Choroid plexus epithelial cell (primary cell): ENCODE data around the gene CCDC89.

Experiments used
- DNase-seq: peaks from one replicate; pipeline ENCODE4 v3.0.0-alpha.2; 2010; ENCODE audit warnings: low read depth
- H3K4me3 ChIP-seq: 2 replicates; pipeline ENCODE4 v1.5.1; 2011; ENCODE audit warnings: low read depth, mild to moderate bottlenecking, control low read depth, low read length, moderate library complexity
- CTCF ChIP-seq: conservative IDR thresholded peaks from 2 replicates; pipeline ENCODE4 v1.5.1; 2011; ENCODE audit warnings: low read depth, mild to moderate bottlenecking, control low read depth, inconsistent platforms, low read length, moderate library complexity

The CCDC89 gene

GRCh38 chr11:85651118-85651517 is 34.9 kb downstream of the CCDC89 start:
- no peak for DNase-seq
- TF ChIP-seq CTCF = no peak
- no peak overlapping the region for H3K4me3 ChIP-seq

DNA sequence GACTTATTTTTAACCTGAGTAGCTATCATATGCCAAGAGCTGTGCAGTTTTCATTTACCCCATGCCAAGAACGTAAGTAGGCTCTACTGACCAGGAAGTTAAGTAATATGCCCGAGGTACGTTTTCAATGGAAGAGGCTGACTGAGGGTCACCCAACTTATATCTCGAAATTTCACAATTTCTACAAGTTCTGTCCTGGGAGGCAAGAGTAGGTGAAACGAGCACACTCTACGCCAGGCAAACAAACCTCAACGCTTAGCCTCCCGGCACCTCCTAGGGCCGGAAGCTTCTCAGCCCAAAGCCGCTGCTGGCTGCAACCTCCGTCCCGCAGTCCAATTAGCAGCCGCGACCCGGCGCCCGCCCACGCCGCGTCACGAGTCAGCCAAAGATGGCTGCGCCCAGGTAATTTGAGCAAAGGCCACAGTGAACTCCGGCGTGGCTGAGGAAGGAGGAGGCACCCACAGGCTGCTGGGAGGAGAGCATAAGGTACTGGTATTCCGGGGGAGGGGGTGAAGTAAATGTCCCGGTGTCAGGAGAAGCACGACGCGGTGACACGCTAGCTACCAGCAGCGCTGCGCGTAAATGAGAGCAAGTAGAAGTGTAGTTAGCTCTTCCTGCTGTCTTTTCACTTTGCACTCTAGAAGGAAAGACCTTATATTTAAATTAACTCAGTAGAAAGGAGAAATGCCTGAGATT is 38.2 kb downstream of the CCDC89 start, which contains the start of gene TMEM126A:
TMEM126A (plus strand) TSS at position 364 of the 696 bp plus-strand sequence. CDS start 2,289 bp downstream, outside the sequence.
- DNase-seq = peak; percentile 84
- H3K4me3 ChIP-seq = peak within 1 kb of the TSS; percentile 67
- TF ChIP-seq CTCF = peak; percentile 1

DNA sequence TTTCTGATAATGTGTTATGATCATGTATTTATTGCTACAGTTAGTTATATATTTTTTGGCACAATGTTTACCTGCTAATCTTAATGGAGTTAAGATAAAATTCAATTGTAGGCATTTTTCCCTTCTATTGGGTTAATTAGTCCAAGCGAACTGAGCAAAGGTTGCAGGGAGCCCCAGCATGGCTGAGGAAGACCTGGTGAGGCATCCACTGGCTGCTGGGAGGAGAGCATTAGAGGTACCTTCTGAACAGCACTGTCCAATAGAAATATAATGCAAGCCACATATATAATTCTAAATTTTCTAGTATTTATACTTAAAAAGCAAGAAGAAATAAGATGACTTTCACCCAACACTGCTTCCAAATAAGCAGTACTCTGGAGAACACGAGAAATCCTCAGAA is 38.9 kb downstream of the CCDC89 start:
- no peak for TF ChIP-seq CTCF
- no peak for DNase-seq
- peak overlapping the region; percentile 67 for H3K4me3 ChIP-seq

DNA sequence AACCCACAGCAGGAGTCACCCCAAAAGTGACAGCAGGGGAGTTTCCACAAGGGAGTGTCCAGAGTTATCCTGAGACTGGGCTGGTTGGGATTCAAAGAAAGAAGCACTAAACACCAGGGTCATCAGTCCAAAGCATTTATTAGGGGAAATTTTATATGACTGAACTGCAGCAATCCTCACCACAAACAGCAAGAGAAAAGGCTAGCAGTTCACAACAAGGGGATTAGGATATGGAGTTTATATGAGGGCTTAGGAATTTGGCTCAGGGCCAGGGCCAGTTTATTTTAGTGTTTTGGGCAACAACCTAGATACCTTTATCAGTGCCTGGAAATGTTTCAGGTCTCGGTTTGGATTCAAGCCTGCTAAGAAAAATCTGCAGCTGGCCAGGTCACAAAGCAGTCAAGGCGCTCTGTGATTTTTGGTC is 42.8 kb downstream of the CCDC89 start:
- no peak for DNase-seq
- no peak for TF ChIP-seq CTCF
- H3K4me3 ChIP-seq = no peak overlapping the region

DNA sequence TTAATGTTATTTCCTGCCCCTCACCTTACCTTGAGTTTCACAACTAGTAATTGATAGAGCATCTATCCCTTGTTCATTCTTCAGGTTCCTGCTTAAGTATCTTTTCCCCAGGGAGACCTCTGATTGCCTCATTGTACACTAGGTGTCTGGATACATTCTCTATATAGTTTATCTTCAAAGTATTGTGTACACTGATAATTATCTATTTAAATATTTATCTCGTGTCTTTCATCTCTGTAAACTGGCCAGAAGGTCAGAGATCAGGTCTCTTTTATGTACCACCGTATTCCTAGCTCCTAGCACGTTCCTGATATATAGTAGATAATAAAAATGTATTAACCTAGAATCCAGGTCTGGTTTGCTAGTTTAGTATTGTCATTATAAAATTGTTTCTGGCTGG is 51.2 kb downstream of the CCDC89 start:
- H3K4me3 ChIP-seq = no peak overlapping the region
- no peak for DNase-seq
- TF ChIP-seq CTCF = no peak
